GM19023 (cell line): Measurements from ENCODE around the gene CAPN1.
"Not testable (repeated sequence)": the region's sequence is repeated elsewhere in the genome, so short reads cannot be mapped to it uniquely, and the experiment has no call there.

Experiments
- ATAC-seq: cut with Tn5 transposase; IDR thresholded peaks from one replicate; pipeline ENCODE4 v1.9.1; 2021; ENCODE audit warnings: mild to moderate bottlenecking, moderate library complexity; ENCODE audit not compliant: unreplicated experiment

The CAPN1 gene

DNA sequence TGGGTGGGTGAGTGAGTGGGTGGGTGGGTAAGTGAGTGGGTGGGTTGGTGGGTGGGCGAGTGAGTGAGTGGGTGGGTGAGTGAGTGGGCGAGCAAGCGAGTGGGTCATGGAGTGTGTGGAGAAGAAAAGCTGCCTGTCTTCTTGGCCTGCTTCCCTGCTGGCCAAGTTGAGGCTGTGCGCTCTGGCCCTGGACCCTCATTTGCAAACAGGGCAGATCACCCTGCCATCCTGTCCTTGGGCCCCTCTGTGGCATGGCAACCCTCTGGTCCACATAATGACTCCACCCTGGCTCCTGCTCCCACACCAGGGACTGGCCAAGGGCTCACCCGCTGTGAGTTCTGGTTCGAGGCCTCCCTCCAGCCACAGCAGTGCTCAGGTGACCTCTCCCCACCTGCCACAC lies 35.1 kb downstream of the CAPN1 start:
- ATAC-seq: no peak

GRCh38 chr11:65217441-65218423 lies 36.0 kb downstream of the CAPN1 start:
- ATAC-seq: no peak

DNA sequence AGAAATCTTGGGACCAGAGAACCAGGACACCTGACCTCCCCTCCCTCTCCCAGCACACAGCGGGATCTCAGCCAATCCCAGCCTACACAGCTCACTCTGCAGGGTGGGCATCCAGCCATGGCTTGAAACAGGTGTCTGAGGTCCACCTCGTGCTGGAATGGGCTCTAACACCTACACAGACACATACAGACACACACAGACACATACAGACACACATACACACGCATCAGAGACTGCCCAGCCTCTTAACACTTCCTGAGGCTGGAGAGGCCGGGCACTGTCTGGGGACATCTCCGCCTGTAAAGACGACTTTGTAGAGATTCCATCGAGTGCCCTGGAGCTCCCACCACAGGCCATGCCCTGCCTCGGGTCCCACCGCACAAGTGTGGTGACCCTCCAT lies 36.7 kb downstream of the CAPN1 start:
- ATAC-seq: no peak

GRCh38 chr11:65219930-65220213 lies 38.1 kb downstream of the CAPN1 start:
- no peak for ATAC-seq

DNA sequence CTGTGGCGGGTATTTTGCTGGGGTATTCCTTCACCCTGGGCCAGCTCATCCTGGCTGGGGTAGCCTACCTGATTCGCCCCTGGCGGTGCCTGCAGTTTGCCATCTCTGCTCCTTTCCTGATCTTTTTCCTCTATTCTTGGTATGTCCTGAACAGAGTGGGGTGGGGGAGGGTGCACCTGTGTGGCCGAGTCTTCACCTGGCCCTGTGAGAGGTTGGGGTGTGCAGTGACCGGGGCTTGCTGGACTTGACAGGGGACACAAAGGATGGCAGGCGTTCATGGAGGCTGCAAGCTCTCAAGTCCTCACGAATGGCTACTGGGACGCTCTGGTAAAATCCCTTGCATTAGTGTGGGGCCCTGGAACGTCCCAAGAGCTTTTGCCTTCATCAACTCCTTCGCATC lies 39.3 kb downstream of the CAPN1 start:
- ATAC-seq: no peak

DNA sequence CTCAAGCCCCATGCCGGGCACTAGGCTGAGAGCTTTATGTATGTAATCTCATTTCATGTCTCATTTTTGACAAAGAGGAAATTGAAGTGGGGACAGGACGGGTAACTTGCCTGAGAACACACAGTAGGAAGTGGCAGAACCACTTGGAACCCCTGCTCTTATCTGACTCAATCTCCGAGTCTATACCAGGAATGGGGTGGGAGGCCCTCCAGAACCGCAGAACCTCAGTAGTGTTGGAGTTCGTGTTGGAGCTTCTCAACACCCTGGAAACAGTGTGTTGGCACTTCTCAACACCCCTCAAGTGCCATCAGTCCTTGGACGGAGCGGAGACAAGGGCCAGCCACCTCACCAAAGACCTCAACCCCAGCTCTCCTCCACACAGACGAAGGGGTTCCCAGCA lies 41.3 kb downstream of the CAPN1 start:
- no peak for ATAC-seq

DNA sequence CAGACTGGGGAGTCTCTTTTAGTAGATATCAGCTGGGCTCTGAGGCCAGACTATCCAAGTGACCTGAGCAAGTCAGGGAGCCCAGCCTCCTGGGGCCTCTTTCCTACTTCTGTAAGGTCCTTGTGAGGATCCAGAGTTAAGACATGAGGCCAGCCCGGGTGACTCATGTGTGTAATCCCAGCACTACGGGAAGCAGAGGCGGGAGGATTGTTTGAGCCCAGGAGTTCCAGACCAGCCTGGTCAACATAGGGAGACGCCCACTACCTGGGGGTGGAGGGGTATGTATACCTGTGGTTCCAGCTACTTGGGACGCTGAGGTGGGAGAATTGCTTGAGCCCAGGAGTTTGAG lies 43.2 kb downstream of the CAPN1 start:
- no peak for ATAC-seq

- ATAC-seq: no peak
Observed at GRCh38 chr11:65225279-65226102, 43.8 kb downstream of the CAPN1 start.

DNA sequence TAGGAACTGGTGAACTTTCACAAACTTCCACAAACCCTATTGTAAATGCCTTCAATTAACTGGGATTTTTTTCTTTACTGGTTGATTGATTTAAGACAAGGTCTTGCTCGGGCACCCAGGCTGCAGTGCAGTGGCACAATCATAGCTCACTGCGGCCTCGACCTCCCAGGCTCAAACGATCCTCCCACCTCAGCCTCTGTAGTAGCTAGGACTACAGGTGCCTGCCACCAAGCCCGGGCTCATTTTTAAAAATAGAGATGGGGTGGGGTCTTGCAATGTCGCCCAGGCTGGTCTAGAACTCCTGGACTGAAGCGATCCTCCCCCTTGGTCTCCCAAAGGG lies 44.3 kb downstream of the CAPN1 start:
- ATAC-seq: no peak

DNA sequence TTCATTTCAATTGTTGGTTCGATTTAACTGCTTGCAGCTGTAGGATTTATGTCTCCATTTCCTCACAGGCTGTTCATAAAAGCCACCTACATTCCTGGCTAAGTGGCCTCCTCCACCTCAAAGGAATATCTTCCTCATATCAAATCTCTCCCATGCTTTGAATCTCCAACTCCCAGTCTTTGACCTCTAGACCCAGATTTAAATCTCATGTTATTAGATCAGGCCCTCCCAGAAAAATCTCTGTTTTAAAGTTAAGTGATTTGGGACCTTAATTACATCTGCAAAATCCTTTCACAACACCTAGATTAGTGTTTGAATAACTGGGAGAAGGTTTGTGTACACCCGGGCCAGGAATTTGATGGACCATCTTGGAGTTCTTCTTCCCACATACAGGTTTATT lies 46.2 kb downstream of the CAPN1 start:
- ATAC-seq: no peak

DNA sequence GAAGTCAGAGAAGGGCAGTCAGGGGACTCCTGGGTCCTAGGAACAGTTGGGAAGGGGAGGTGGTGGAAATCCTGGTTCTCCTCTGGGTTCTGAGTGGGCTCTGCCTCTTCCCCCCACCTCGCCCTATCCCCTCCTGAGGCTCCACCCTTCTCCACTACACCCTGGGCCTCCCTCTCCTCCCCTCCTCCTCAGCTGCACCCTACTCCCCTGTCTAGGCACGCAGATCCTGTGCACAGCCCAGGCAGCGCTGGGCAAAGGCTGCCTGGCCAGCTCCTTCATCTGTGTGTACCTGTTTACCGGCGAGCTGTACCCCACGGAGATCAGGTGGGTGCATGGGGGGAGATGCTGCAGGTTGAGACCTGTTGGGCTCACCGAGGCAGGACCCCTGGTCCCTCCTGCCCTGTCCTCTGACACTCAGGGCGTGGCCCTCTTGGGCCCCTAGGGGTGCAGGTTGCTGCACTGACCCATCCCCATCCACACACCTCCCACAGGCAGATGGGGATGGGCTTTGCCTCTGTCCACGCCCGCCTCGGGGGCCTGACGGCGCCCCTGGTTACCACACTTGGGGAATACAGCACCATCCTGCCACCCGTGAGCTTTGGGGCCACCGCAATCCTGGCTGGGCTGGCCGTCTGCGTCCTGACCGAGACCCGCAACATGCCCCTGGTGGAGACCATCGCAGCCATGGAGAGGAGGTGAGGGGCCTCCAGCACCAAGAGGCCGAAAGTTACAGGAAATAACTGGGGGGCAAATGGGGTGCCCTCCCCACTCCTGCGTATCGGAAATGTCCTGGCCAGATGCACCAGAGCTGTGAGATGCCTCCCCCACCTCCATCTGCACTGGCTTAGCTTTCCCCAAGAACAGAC lies 54.7 kb downstream of the CAPN1 start:
- ATAC-seq: no peak

- ATAC-seq: not testable (repeated sequence)
Observed at GRCh38 chr11:65238302-65238701, 56.6 kb downstream of the CAPN1 start.

DNA sequence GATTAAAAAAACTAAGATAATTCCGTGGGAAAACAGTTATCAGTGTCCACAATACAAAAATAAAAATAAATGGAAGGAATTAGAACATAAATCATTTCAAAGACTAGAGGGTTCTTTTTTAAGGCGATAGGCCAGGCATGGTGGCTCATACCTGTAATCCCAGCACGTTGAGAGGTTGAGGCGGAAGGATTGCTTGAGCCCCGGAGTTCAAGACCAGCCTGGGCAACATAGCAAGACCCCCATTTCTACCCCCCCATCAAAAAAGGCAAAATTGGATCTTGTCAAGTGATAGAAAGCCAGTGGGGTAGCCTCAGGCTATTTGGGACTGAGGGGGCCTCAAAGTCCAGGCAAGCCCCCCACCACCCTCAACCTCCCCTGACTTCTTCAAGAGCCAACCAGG lies 59.4 kb downstream of the CAPN1 start:
- ATAC-seq: no peak

- no peak for ATAC-seq
Observed at GRCh38 chr11:65241692-65242091, 60.0 kb downstream of the CAPN1 start.

GRCh38 chr11:65242389-65242788 lies 60.7 kb downstream of the CAPN1 start:
- ATAC-seq: no peak

DNA sequence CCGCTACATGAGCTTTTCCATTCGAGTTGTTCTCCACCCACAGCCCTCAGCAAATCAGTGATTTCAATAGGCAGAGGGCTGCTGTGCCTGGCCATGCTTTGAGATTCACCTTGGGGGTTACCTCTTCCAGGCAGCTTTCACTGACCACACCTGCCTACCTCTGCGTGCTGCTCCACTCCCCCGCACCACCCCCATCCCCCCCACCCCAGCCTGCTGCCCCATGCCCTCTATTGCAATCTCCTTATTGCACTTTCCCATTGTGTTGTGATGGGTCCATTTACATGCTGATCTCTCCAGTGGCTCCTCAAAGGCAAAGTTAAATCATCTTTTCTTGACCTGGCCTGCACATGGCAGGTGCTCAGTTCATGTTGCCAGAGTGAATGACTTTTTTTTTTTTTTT lies 62.1 kb downstream of the CAPN1 start:
- ATAC-seq: no peak

- ATAC-seq: not testable (repeated sequence)
Observed at GRCh38 chr11:65245046-65245445, 63.3 kb downstream of the CAPN1 start.

GRCh38 chr11:65246506-65246905 lies 64.8 kb downstream of the CAPN1 start:
- no peak for ATAC-seq

DNA sequence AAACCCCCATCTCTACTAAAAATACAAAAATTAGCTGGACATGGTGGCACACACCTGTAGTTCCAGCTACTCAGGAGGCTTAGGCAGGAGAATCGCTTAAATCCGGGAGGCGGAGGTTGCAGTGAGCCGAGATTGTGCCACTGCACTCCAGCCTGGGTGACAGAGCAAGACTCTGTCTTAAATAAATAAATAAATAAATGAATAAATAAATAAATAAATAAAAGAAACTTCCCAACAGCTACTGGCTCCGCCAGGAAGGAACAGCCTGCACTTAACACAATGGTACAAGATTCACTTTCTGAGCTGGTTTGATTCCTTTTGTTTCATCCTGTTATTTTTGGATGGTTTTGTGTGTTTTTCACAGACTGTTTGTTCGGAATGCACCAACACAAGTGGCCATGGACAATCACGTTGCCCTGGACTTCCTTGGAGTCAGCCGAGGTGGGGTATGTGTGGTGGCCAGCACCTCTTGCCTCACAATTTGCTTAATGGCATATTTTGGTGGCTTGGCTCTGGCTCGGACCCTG lies 66.5 kb downstream of the CAPN1 start:
- ATAC-seq: not testable (repeated sequence)

DNA sequence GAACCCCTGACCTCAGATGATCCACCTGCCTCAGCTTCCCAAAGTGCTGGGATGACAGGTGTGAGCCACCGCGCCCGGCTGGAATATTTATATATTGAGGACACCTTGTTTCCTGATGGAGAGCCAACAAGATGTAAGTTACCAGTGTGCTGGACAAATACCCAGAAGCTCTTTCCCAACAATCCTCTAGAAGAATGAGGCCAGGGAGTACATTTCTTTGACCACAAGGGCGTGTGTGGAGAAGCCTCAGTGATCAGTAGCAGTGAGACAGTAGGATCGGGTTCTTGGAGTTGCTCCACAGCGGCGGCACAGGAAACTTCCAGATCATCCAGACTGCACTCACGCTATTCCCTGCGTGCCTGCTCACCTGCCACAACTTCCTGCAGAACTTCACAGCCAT lies 69.7 kb downstream of the CAPN1 start:
- ATAC-seq: no peak

DNA sequence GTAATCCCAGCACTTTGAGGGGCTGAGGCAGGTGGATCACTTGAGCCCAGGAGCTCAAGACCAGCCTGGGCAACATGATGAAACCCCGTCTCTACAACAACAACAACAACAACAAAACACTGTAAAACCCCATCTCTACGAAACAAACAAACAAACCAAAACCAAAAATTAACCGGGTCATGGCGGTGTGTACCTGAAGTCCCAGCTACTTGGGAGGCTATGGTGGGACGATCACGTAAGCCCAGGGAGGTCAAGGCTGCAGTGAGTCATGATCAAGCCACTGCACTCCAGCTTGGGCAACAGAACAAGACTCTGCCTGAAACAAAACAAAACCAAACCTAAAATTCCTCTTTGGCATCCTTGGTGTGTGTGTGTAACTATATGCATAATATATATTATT lies 73.0 kb downstream of the CAPN1 start:
- no peak for ATAC-seq
